Lower leg skin (tissue), 4 donors: ENCODE data around the gene DNASE1L2. TPM values are rescaled to one million over a fixed set of nuclear protein-coding genes. Genes with fewer than 3 reads are reported as not detected.

Experiments used
- DNase-seq, 2 donors: peaks; one replicate each; pipeline ENCODE4 v3.0.0-alpha.2; 2019; ENCODE audit warnings: low spot score in 2 of 2
- H3K4me3 ChIP-seq: fragments of 200-600 bp; sonication (generic); 2 replicates; pipeline ENCODE4 v1.5.1; 2017; ENCODE audit warnings: mild to moderate bottlenecking, low read depth; ENCODE audit not compliant: poor library complexity, severe bottlenecking
- CTCF ChIP-seq, 3 donors: fragments of 450-650 bp; IDR thresholded peaks; one replicate each; pipeline ENCODE4 v1.5.1; 2016; ENCODE audit warnings: antibody characterized with exemption in 3 of 3, mild to moderate bottlenecking in 3 of 3, moderate library complexity in 2 of 3
- POLR2A ChIP-seq, 2 donors: fragments of 450-650 bp; IDR thresholded peaks; one replicate each; pipeline ENCODE4 v1.6.1; 2016 to 2017; ENCODE audit warnings: antibody characterized with exemption in 2 of 2, mild to moderate bottlenecking in 1 of 2, moderate library complexity in 1 of 2
- whole genome bisulfite sequencing, 2 donors: methylation state at CpG; one replicate each; pipeline ENCODE4 v1.1.5; 2018; 5-methylcytosine and 5-hydroxymethylcytosine counted together
- intact Hi-C: fragments of 100-400 bp; cut with DNase I; formaldehyde crosslinking; loops from one replicate; pipeline ENCODE4 v1.15.0; 2023; ENCODE audit warnings: low total_unique reads
- total RNA-seq, 4 donors: library from RNA; depleted of rRNA; stranded (reverse); fragments of >200 nt; gene quantifications; one replicate each; pipeline ENCODE4 v1.1.0, GENCODE V29; 2016

Gene DNASE1L2
- total RNA-seq, 4 donors from 2014 or later = 39.8 to 93.3 (median 55.0) TPM

- WGBS, 2 donors = 2 to 3% methylated on average over 6 to 33 of the region's 98 CpGs
- H3K4me3 ChIP-seq = peak overlapping the region; percentile 52
- TF ChIP-seq POLR2A (IDR thresholded peaks at IDR 0.05) (no peak), CTCF (IDR thresholded peaks at IDR 0.05) (no peak)
- no peak for DNase-seq
- intact Hi-C loops = no loop called here
These were observed 22.2 kb upstream of the DNASE1L2 start for GRCh38 chr16:2213817-2214718.

GRCh38 chr16:2214719-2214968 is 21.6 kb upstream of the DNASE1L2 start, which contains the start of gene PGP:
Gene PGP, minus strand, starts transcription at chr16:2214840. Its CDS starts 63 bp downstream, at chr16:2214777.
- H3K4me3 ChIP-seq = peak within 1 kb of the TSS; percentile 52
- intact Hi-C loops = no loop called here
- WGBS, 2 donors = 0% methylated on average over 43 of the region's 48 CpGs; no CpG with 5 or more reads in 1 of the 2 donors
- no peak for TF ChIP-seq POLR2A (IDR thresholded peaks at IDR 0.05)
- peak in 1 of 3 donors; percentile 51 for TF ChIP-seq CTCF (IDR thresholded peaks at IDR 0.05)
- no peak for DNase-seq

- WGBS, 2 donors = 92 to 100% methylated on average over 4 of the region's 4 CpGs
- intact Hi-C loops = no loop called here
These were observed 19.9 kb upstream of the DNASE1L2 start for GRCh38 chr16:2216330-2216729.

GRCh38 chr16:2223221-2223941 is 12.9 kb upstream of the DNASE1L2 start, which contains the start of gene E4F1:
Gene E4F1, plus strand, starts transcription at chr16:2223591. Its CDS starts 23 bp downstream, at chr16:2223614.
- TF ChIP-seq CTCF (IDR thresholded peaks at IDR 0.05) (no peak), POLR2A (IDR thresholded peaks at IDR 0.05) (peak in 1 of 2 donors; percentile 6)
- peak within 1 kb of the TSS; percentile 91 for H3K4me3 ChIP-seq
- peak; percentile 99 to 100 for DNase-seq
- intact Hi-C loops = no loop called here
- WGBS, 2 donors = 0 to 1% methylated on average over 28 to 57 of the region's 82 CpGs

More at GRCh38 chr16:2216330-2216729, 19.9 kb upstream of the DNASE1L2 start:
- H3K4me3 ChIP-seq = no peak overlapping the region
- DNase-seq = no peak
- TF ChIP-seq POLR2A (IDR thresholded peaks at IDR 0.05) (no peak), CTCF (IDR thresholded peaks at IDR 0.05) (no peak)

GRCh38 chr16:2223942-2224486 is 12.2 kb upstream of the DNASE1L2 start:
- no peak for DNase-seq
- peak overlapping the region; percentile 91 for H3K4me3 ChIP-seq
- intact Hi-C loops = no loop called here
- no peak for TF ChIP-seq POLR2A (IDR thresholded peaks at IDR 0.05)
- no peak for TF ChIP-seq CTCF (IDR thresholded peaks at IDR 0.05)
- 5 to 10% methylated on average over 10 to 20 of the region's 22 CpGs for WGBS, 2 donors
